Keratinocyte (primary cell): ENCODE measurements around the gene GLE1. TPM values are rescaled to one million over a fixed set of nuclear protein-coding genes. Genes with fewer than 3 reads are reported as not detected.

Experiments used
- DNase-seq: peaks from one replicate; pipeline ENCODE4 v3.0.0-alpha.2; 2011; ENCODE audit warnings: low read depth, missing footprints, low spot score
- FAIRE-seq: peaks from 2 replicates; lab custom pipeline; 2011; peaks lifted over from hg19 to GRCh38; lab: Jason Lieb, UNC
- H2AFZ ChIP-seq: 2 replicates; pipeline ENCODE4 v1.6.0; 2012; ENCODE audit warnings: low read length, control low read depth, inconsistent platforms; ENCODE audit not compliant: control insufficient read depth
- H3K27ac ChIP-seq: 2 replicates; pipeline ENCODE4 v1.5.1; 2011; ENCODE audit warnings: low read length; ENCODE audit not compliant: control insufficient read depth, insufficient read depth
- H3K27me3 ChIP-seq: 3 replicates; pipeline ENCODE4 v1.6.0; 2011; ENCODE audit warnings: low read length; ENCODE audit not compliant: control insufficient read depth, insufficient read depth; ENCODE audit errors: extremely low read depth
- H3K36me3 ChIP-seq, 2 experiments: 2 replicates in 1 of 2; 3 replicates in 1 of 2; pipeline ENCODE4 v1.5.1; 2011; ENCODE audit warnings: low read length in 2 of 2, mild to moderate bottlenecking in 1 of 2; ENCODE audit not compliant: control insufficient read depth in 2 of 2, insufficient read depth in 2 of 2; ENCODE audit errors: extremely low read depth in 1 of 2
- H3K4me1 ChIP-seq: 3 replicates; pipeline ENCODE4 v1.5.1; 2011; ENCODE audit warnings: low read length; ENCODE audit not compliant: control insufficient read depth, insufficient read depth; ENCODE audit errors: extremely low read depth
- H3K4me2 ChIP-seq: 3 replicates; pipeline ENCODE4 v1.6.0; 2011; ENCODE audit warnings: low read depth, low read length; ENCODE audit not compliant: control insufficient read depth, insufficient read depth; ENCODE audit errors: extremely low read depth
- H3K4me3 ChIP-seq, 3 experiments: fragments of 200-600 bp in 1 of 3; sonication (generic) in 1 of 3; 2 replicates in 2 of 3; 3 replicates in 1 of 3; pipeline ENCODE4 v1.5.1; 2011 to 2016; ENCODE audit warnings: low read length in 3 of 3, mild to moderate bottlenecking in 3 of 3, control low read depth in 2 of 3, inconsistent platforms in 1 of 3, low read depth in 1 of 3, mixed read lengths in 1 of 3, mixed run types in 1 of 3, moderate library complexity in 1 of 3; ENCODE audit not compliant: control insufficient read depth in 2 of 3, insufficient read depth in 2 of 3; ENCODE audit errors: extremely low read depth in 1 of 3
- H3K79me2 ChIP-seq: 2 replicates; pipeline ENCODE4 v1.6.0; 2012; ENCODE audit warnings: low read length; ENCODE audit not compliant: control insufficient read depth, insufficient read depth
- H3K9ac ChIP-seq: 3 replicates; pipeline ENCODE4 v1.6.0; 2011; ENCODE audit warnings: low read length; ENCODE audit not compliant: control insufficient read depth, insufficient read depth; ENCODE audit errors: extremely low read depth
- H3K9me1 ChIP-seq: 3 replicates; pipeline ENCODE4 v1.6.0; 2011; ENCODE audit warnings: low read length; ENCODE audit not compliant: control insufficient read depth, insufficient read depth; ENCODE audit errors: extremely low read depth
- H3K9me3 ChIP-seq: 2 replicates; pipeline ENCODE4 v1.5.1; 2012; ENCODE audit warnings: low read depth, low read length; ENCODE audit not compliant: control insufficient read depth
- H4K20me1 ChIP-seq: 3 replicates; pipeline ENCODE4 v1.6.0; 2011; ENCODE audit warnings: low read length; ENCODE audit not compliant: control insufficient read depth, insufficient read depth; ENCODE audit errors: extremely low read depth
- CTCF ChIP-seq, 3 experiments: IDR thresholded peaks in 1 of 3; conservative IDR thresholded peaks in 1 of 3; optimal IDR thresholded peaks in 1 of 3; 2 replicates in 2 of 3; 3 replicates in 1 of 3; pipeline versions ENCODE3 to v1.5.1; 2011; ENCODE audit warnings: low read length in 3 of 3, mild to moderate bottlenecking in 3 of 3, moderate library complexity in 2 of 3, control low read depth in 1 of 3, inconsistent platforms in 1 of 3; ENCODE audit not compliant: insufficient read depth in 2 of 3; ENCODE audit errors: extremely low read depth in 1 of 3
- EZH2 ChIP-seq: IDR thresholded peaks from one replicate; pipeline ENCODE4 v1.6.1; 2012; ENCODE audit warnings: inconsistent platforms, mild to moderate bottlenecking, low read length, moderate library complexity
- dilution Hi-C: fragments of 300-500 bp; cut with MboI; formaldehyde crosslinking; loops from one replicate; pipeline ENCODE4 v1.7.0; 2020; ENCODE audit warnings: low sequenced_read_pairs; ENCODE audit not compliant: extremely low pct_ligation_motif_present
- polyA plus RNA-seq, 5 experiments: library from polyadenylated mRNA; depleted of rRNA in 3 of 5; stranded (reverse) in 3 of 5; stranded (forward) in 1 of 5; unstranded in 1 of 5; fragments of >200 nt; gene quantifications; 1 replicate in 1 of 5; 2 replicates in 3 of 5; 3 replicates in 1 of 5; pipeline versions ENCODE4 v1.2.1 to v1.2.3, GENCODE V29; 2011 to 2012; ENCODE audit warnings: missing spikeins in 2 of 5, low read depth in 1 of 5, low replicate concordance in 1 of 5

The GLE1 gene
- polyA plus RNA-seq, 1 donor (not counting 4 experiments of a cell fraction or from before 2014, with no cell fraction given), result 28.3 TPM

GRCh38 chr9:128575916-128576315, 71.4 kb downstream of the GLE1 start:
- FAIRE-seq, result no peak

GRCh38 chr9:128577206-128577605, 72.7 kb downstream of the GLE1 start:
- no peaks in the 10 kb centered on the region for H3K27me3 ChIP-seq
- no peak overlapping the region for H3K9ac ChIP-seq
- no peaks in the 10 kb centered on the region for H3K9me3 ChIP-seq
- dilution Hi-C loops, result no loop called here
- no peaks in the 10 kb centered on the region for H3K4me1 ChIP-seq
- H2AFZ ChIP-seq, result no peak overlapping the region
- no peak overlapping the region for H3K27ac ChIP-seq
- FAIRE-seq, result no peak
- no peaks in the 10 kb centered on the region for H3K9me1 ChIP-seq
- H3K4me2 ChIP-seq, result no peak overlapping the region
- peaks cover 47 to 53% of the 10 kb centered on the region in 2 experiments for H3K36me3 ChIP-seq
- no peak overlapping the region for H3K4me3 ChIP-seq
- DNase-seq, result no peak
- no peaks in the 10 kb centered on the region for H4K20me1 ChIP-seq
- TF ChIP-seq EZH2 (no peak), CTCF (optimal IDR thresholded peaks at IDR 0.05 in 1 of 3, IDR thresholded peaks at IDR 0.05 in 1 of 3, conservative IDR thresholded peaks at IDR 0.05 in 1 of 3; ENCODE audit: extremely low read depth in 1 of 3, insufficient read depth in 2 of 3, low read length in 3 of 3) (no peak)
- H3K79me2 ChIP-seq, result no peaks in the 10 kb centered on the region

More at GRCh38 chr9:128575916-128576315, 71.4 kb downstream of the GLE1 start:
- H4K20me1 ChIP-seq, result no peaks in the 10 kb centered on the region
- H3K4me2 ChIP-seq, result no peak overlapping the region
- H3K4me1 ChIP-seq, result no peaks in the 10 kb centered on the region
- H3K9me1 ChIP-seq, result no peaks in the 10 kb centered on the region
- peaks cover 43 to 46% of the 10 kb centered on the region in 2 experiments for H3K36me3 ChIP-seq
- no peaks in the 10 kb centered on the region for H3K27me3 ChIP-seq
- no peak overlapping the region for H3K4me3 ChIP-seq
- H2AFZ ChIP-seq, result no peak overlapping the region
- dilution Hi-C loops, result no loop called here
- DNase-seq, result no peak
- H3K27ac ChIP-seq, result no peak overlapping the region
- H3K9me3 ChIP-seq, result no peaks in the 10 kb centered on the region
- TF ChIP-seq CTCF (optimal IDR thresholded peaks at IDR 0.05 in 1 of 3, IDR thresholded peaks at IDR 0.05 in 1 of 3, conservative IDR thresholded peaks at IDR 0.05 in 1 of 3; ENCODE audit: extremely low read depth in 1 of 3, insufficient read depth in 2 of 3, low read length in 3 of 3), result no peak
- no peak for TF ChIP-seq EZH2
- H3K9ac ChIP-seq, result no peak overlapping the region
- H3K79me2 ChIP-seq, result no peaks in the 10 kb centered on the region
